ENCODE results near the gene HSPB6.

The HSPB6 gene

GRCh38 chr19:35718345-35719041 lies 38.3 kb downstream of the HSPB6 start:
- H3K27me3 ChIP-seq (ENCODE audit: insufficient read depth, low read length, poor library complexity, severe bottlenecking): no peaks in the 10 kb centered on the region
- H3K9me2 ChIP-seq (replicated peaks; ENCODE audit: low read depth, low read length): no peaks in the 10 kb centered on the region
- H3K9ac ChIP-seq (ENCODE audit: low read depth, low read length, poor library complexity, severe bottlenecking): peak overlapping the region; percentile 85
- H3K4me1 ChIP-seq (ENCODE audit: insufficient read depth, low read length, poor library complexity, severe bottlenecking): peaks cover 27% of the 10 kb centered on the region
- no peak overlapping the region for H2AFZ ChIP-seq (ENCODE audit: low read length)
- peak overlapping the region; percentile 92 for H3K4me2 ChIP-seq (ENCODE audit: low read depth, low read length, poor library complexity, severe bottlenecking)
- no peaks in the 10 kb centered on the region for H3K9me3 ChIP-seq (ENCODE audit: insufficient read depth, low read depth, low read length)
- peaks cover 17% of the 10 kb centered on the region; the same call in 1 of the 2 replicates for H3K36me3 ChIP-seq (ENCODE audit: insufficient read depth, low read length)
- H3K4me3 ChIP-seq (ENCODE audit: low read length, poor library complexity, severe bottlenecking): peak overlapping the region; percentile 86
- no peaks in the 10 kb centered on the region for H3F3A ChIP-seq (ENCODE audit: low read depth)
- H3K79me2 ChIP-seq (ENCODE audit: insufficient read depth, low read length): peaks cover 51% of the 10 kb centered on the region
- H4K20me1 ChIP-seq (ENCODE audit: insufficient read depth, low read length, poor library complexity, severe bottlenecking): peaks cover 27% of the 10 kb centered on the region
- no peak for TF ChIP-seq EZH2phosphoT487 (IDR thresholded peaks at IDR 0.05; ENCODE audit: borderline replicate concordance)
- TF ChIP-seq CTCF (conservative IDR thresholded peaks at IDR 0.05; ENCODE audit: low read length): no peak

- TF ChIP-seq CTCF (conservative IDR thresholded peaks at IDR 0.05; ENCODE audit: low read length) (no peak), EZH2phosphoT487 (IDR thresholded peaks at IDR 0.05; ENCODE audit: borderline replicate concordance) (no peak)
- peaks cover 51% of the 10 kb centered on the region for H3K79me2 ChIP-seq (ENCODE audit: insufficient read depth, low read length)
Observed at GRCh38 chr19:35717665-35718344, 39.0 kb downstream of the HSPB6 start, which contains the start of gene KMT2B. Gene KMT2B, plus strand, starts transcription at chr19:35718003. Its CDS starts 16 bp downstream, at chr19:35718019.

GRCh38 chr19:35716801-35717664 lies 39.8 kb downstream of the HSPB6 start:
- no peaks in the 10 kb centered on the region for H3K9me2 ChIP-seq (replicated peaks; ENCODE audit: low read depth, low read length)
- H3F3A ChIP-seq (ENCODE audit: low read depth): no peaks in the 10 kb centered on the region
- peak overlapping the region; percentile 89 for H2AFZ ChIP-seq (ENCODE audit: low read length)
- H3K4me1 ChIP-seq (ENCODE audit: insufficient read depth, low read length, poor library complexity, severe bottlenecking): peaks cover 27% of the 10 kb centered on the region
- peak overlapping the region; percentile 81 for H3K4me3 ChIP-seq (ENCODE audit: low read length, poor library complexity, severe bottlenecking)
- H3K36me3 ChIP-seq (ENCODE audit: insufficient read depth, low read length): peaks cover 6% of the 10 kb centered on the region; the same call in 1 of the 2 replicates
- H3K4me2 ChIP-seq (ENCODE audit: low read depth, low read length, poor library complexity, severe bottlenecking): peak overlapping the region; percentile 84
- peak overlapping the region; percentile 79 for H3K9ac ChIP-seq (ENCODE audit: low read depth, low read length, poor library complexity, severe bottlenecking)
- H3K9me3 ChIP-seq (ENCODE audit: insufficient read depth, low read depth, low read length): no peaks in the 10 kb centered on the region
- TF ChIP-seq EZH2phosphoT487 (IDR thresholded peaks at IDR 0.05; ENCODE audit: borderline replicate concordance) (no peak), CTCF (conservative IDR thresholded peaks at IDR 0.05; ENCODE audit: low read length) (peak; percentile 79)
- H4K20me1 ChIP-seq (ENCODE audit: insufficient read depth, low read length, poor library complexity, severe bottlenecking): peaks cover 22% of the 10 kb centered on the region
- peaks cover 45% of the 10 kb centered on the region for H3K79me2 ChIP-seq (ENCODE audit: insufficient read depth, low read length)
- no peaks in the 10 kb centered on the region for H3K27me3 ChIP-seq (ENCODE audit: insufficient read depth, low read length, poor library complexity, severe bottlenecking)

More at GRCh38 chr19:35717665-35718344, 39.0 kb downstream of the HSPB6 start, which contains the start of gene KMT2B:
- H2AFZ ChIP-seq (ENCODE audit: low read length): peak within 1 kb of the TSS; percentile 89
- H3K4me1 ChIP-seq (ENCODE audit: insufficient read depth, low read length, poor library complexity, severe bottlenecking): peaks cover 27% of the 10 kb centered on the region
- H3K9ac ChIP-seq (ENCODE audit: low read depth, low read length, poor library complexity, severe bottlenecking): peak within 1 kb of the TSS; percentile 85
- peaks cover 10% of the 10 kb centered on the region; the same call in 1 of the 2 replicates for H3K36me3 ChIP-seq (ENCODE audit: insufficient read depth, low read length)
- H3K27me3 ChIP-seq (ENCODE audit: insufficient read depth, low read length, poor library complexity, severe bottlenecking): no peaks in the 10 kb centered on the region
- peak within 1 kb of the TSS; percentile 86 for H3K4me3 ChIP-seq (ENCODE audit: low read length, poor library complexity, severe bottlenecking)
- H4K20me1 ChIP-seq (ENCODE audit: insufficient read depth, low read length, poor library complexity, severe bottlenecking): peaks cover 24% of the 10 kb centered on the region
- no peaks in the 10 kb centered on the region for H3K9me2 ChIP-seq (replicated peaks; ENCODE audit: low read depth, low read length)
- H3F3A ChIP-seq (ENCODE audit: low read depth): no peaks in the 10 kb centered on the region
- H3K9me3 ChIP-seq (ENCODE audit: insufficient read depth, low read depth, low read length): no peaks in the 10 kb centered on the region
- H3K4me2 ChIP-seq (ENCODE audit: low read depth, low read length, poor library complexity, severe bottlenecking): peak within 1 kb of the TSS; percentile 92
